Stimulated activated naive CD4-positive, alpha-beta T cell treated with Interleukin-2 at 50 U/mL for 16 hours (primary cell): ENCODE data around the gene FBN1.

Source experiments
- DNase-seq: peaks from one replicate; lab custom pipeline; 2025; lab: John Stamatoyannopoulos, UW

Gene FBN1

DNA sequence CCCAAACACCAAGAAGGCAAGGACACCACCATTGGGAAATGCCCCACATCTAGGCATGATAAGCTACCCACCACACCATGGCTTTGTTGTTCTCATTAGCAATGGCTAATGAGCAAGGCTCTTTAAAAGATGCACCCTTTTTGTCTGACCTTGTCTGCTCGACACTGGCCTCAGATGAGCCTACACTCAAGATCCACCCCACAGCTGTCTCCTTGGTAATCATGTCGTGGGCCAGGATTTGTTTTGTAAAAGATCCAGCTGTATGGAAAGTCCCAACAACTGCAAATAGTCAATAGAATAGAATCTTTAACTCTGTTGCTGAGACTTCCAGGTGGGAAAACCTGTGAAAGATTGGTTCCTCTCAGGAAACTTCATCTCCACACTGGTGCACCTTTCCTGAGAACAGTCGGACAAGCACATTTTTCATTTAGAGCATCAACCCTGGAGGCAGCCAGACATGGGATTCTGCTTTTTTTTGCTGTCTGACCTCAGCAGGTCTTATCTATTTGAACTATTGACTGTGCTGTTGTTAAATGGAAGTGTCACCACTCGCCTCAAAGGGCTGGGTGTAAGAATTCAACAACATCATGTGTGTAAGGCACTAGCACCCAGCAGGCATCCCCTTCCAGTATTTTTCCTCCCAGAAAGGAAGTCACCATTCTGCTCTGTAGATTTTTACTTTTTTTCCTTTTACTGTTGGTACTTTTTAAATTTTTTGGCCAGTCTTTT is 278.8 kb downstream of the FBN1 start:
- no peak for DNase-seq

DNA sequence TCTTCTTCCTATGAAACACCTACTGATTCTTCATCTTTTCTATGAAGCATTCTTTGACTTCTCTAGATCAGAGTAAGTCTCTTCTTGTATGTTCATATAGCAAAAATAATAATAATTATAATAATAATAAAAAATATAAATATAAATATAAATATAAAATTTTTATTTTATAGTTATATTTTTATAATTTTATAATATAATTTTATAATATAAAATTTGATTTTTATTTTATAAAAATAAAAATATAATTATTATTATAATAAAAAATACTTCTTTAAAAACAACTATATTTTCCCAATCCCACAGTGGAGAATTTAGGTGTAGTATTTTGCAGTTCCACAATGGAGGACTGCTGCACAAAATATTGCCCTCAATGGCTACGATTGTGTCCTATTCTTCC is 279.9 kb downstream of the FBN1 start:
- no peak for DNase-seq

DNA sequence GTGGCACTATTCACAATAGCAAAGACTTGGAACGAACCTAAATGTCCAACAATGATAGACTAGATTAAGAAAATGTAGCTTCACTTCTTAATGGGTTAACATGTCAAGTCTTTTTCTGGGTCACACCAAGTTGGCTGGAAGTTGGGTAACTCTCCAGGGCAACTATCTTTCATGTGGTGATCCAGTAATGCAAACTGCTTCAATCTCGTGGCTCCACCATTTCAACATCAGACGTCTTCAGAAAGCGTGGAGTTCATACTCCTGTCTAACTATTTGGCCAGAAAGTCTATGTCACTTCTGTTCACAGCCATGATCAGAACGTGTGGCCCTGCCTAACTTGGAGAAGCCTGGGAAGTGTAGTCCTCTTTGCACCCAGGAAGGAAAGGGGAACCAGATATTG is 282.0 kb downstream of the FBN1 start:
- DNase-seq = no peak

DNA sequence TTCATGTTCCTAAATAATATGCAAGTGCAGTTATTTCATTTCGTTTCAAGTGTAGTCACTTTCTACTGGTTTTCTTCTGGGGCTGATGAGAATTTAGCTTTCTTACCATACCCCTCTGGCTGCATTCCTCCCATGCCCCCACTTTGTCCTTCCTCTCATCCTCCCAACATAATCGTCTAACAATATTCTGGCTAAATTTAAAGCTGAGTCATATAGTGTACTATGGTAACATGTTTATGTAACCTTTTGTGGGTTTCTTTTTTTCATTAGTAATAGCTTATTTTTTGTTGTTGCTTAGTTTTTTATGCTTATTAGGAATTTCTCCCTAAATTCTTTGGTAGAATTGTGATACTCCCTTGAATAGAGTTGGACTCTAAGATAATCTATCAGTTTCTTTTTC is 283.8 kb downstream of the FBN1 start:
- no peak for DNase-seq

DNA sequence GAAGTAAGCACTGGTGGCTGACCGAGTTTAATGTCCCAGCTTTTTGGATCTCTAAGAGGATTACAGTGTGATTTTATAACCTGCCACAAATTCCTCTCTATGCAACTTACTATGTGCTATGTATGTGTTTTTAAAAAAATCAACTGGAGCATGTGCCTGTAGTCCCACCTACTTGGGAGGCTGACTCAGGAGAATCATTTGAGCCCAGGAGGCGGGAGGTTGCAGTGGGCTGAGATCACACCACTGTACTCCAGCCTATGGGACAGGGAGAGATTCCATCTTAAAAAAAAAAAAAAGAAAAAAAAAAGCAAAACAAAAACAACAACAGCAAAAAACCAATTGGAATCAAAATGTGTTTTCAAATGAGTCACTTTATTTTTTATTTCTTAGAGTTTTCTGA is 284.7 kb downstream of the FBN1 start:
- DNase-seq = no peak
